ENCODE measurements around the gene TBCCD1.

GRCh38 chr3:186552408-186553031 lies 14.6 kb downstream of the TBCCD1 start:
- TF ChIP-seq, protein P1, sequence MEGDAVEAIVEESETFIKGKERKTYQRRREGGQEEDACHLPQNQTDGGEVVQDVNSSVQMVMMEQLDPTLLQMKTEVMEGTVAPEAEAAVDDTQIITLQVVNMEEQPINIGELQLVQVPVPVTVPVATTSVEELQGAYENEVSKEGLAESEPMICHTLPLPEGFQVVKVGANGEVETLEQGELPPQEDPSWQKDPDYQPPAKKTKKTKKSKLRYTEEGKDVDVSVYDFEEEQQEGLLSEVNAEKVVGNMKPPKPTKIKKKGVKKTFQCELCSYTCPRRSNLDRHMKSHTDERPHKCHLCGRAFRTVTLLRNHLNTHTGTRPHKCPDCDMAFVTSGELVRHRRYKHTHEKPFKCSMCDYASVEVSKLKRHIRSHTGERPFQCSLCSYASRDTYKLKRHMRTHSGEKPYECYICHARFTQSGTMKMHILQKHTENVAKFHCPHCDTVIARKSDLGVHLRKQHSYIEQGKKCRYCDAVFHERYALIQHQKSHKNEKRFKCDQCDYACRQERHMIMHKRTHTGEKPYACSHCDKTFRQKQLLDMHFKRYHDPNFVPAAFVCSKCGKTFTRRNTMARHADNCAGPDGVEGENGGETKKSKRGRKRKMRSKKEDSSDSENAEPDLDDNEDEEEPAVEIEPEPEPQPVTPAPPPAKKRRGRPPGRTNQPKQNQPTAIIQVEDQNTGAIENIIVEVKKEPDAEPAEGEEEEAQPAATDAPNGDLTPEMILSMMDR (conservative IDR thresholded peaks at IDR 0.05; ENCODE audit: low read depth, low read length), result no peak
- TF ChIP-seq EZH2 (IDR thresholded peaks at IDR 0.05; ENCODE audit: borderline replicate concordance, low read depth, low read length, poor library complexity, severe bottlenecking), result no peak

Measured in A673 (cell line).